A549 (cell line): ENCODE measurements around the gene THRAP3.

ENCODE experiments used
- CHD2 ChIP-seq: fragments of 150-350 bp; IDR thresholded peaks from 2 replicates; pipeline ENCODE4 v1.6.1; 2014; ENCODE audit warnings: low read length; ENCODE audit not compliant: partially characterized antibody
- EP300 ChIP-seq, 2 experiments: fragments of >200 bp; sonication (Bioruptor Twin); formaldehyde crosslinking; IDR thresholded peaks; 2 replicates in 1 of 2; 3 replicates in 1 of 2; pipeline ENCODE4 v1.6.1; 2016 to 2017
- JUNB ChIP-seq: fragments of >200 bp; sonication (Bioruptor Twin); formaldehyde crosslinking; IDR thresholded peaks from 2 replicates; pipeline ENCODE4 v1.6.1; 2016
- POLR2AphosphoS2 ChIP-seq: conservative IDR thresholded peaks from 2 replicates; pipeline ENCODE4 v1.6.1; 2012; ENCODE audit warnings: low read length, improper control_type of control experiment, inconsistent platforms
- ZFP36 ChIP-seq: fragments of 450-650 bp; IDR thresholded peaks from 2 replicates; pipeline ENCODE4 v1.6.1; 2014; ENCODE audit warnings: borderline replicate concordance; ENCODE audit not compliant: partially characterized antibody
- TF ChIP-seq, protein P1 (sequence below): fragments of >200 bp; sonication (Bioruptor Twin); formaldehyde crosslinking; IDR thresholded peaks from 3 replicates; pipeline ENCODE4 v1.5.1; 2016

DNA sequence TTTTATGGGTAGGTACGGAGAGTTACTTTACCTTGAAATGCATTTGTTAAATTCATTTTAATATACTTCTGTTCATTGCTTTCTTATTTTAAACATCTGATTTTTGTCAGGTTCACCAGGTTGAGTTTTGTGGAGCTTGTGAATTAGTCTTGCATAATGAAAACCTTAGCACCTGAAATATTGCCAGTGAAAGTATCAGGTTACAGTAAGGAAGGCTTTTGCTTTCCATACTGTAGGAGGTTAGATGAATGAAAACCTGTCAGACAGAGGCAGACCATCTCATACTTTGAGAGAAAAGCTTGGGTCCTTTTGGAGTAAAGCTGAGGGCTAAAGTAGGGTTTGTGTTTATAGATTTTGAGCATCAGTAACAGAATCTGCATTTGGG, 34.7 kb downstream of the THRAP3 start:
- TF ChIP-seq JUNB (no peak), POLR2AphosphoS2 (no peak), EP300 (IDR thresholded peaks at IDR 0.05) (no peak), CHD2 (no peak), ZFP36 (no peak)
- TF ChIP-seq, protein P1, sequence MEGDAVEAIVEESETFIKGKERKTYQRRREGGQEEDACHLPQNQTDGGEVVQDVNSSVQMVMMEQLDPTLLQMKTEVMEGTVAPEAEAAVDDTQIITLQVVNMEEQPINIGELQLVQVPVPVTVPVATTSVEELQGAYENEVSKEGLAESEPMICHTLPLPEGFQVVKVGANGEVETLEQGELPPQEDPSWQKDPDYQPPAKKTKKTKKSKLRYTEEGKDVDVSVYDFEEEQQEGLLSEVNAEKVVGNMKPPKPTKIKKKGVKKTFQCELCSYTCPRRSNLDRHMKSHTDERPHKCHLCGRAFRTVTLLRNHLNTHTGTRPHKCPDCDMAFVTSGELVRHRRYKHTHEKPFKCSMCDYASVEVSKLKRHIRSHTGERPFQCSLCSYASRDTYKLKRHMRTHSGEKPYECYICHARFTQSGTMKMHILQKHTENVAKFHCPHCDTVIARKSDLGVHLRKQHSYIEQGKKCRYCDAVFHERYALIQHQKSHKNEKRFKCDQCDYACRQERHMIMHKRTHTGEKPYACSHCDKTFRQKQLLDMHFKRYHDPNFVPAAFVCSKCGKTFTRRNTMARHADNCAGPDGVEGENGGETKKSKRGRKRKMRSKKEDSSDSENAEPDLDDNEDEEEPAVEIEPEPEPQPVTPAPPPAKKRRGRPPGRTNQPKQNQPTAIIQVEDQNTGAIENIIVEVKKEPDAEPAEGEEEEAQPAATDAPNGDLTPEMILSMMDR = no peak
